Activated T-cell treated with anti-CD3 and anti-CD28 coated beads, Interleukin-2, amount 50 U/mL, for 1 hour (primary cell): ENCODE results near the gene OLFML2A.
A peak's percentile ranks its signal among the peaks of the same experiment; 100 is the strongest.
"Not testable (repeated sequence)": the region's sequence is repeated elsewhere in the genome, so short reads cannot be mapped to it uniquely, and the experiment has no call there.

Experiments
- DNase-seq: peaks from one replicate; pipeline ENCODE4 v3.0.0-alpha.2; 2020

Gene OLFML2A

GRCh38 chr9:124776954-124777648 lies at the start of gene OLFML2A:
Gene OLFML2A (plus strand): TSS chr9:124777133. CDS start chr9:124777271, 138 bp downstream.
- DNase-seq: peak; percentile 45

GRCh38 chr9:124730772-124731171 lies 46.2 kb upstream of the OLFML2A start:
- DNase-seq: no peak

- no peak for DNase-seq
Measured at GRCh38 chr9:124733964-124734740, 42.8 kb upstream of the OLFML2A start.

- not testable (repeated sequence) for DNase-seq
Measured at GRCh38 chr9:124734741-124735083, 42.2 kb upstream of the OLFML2A start.

GRCh38 chr9:124735121-124735520 lies 41.8 kb upstream of the OLFML2A start:
- DNase-seq: no peak

GRCh38 chr9:124738075-124738474 lies 38.9 kb upstream of the OLFML2A start:
- not testable (repeated sequence) for DNase-seq

- no peak for DNase-seq
Measured at GRCh38 chr9:124739360-124739759, 37.6 kb upstream of the OLFML2A start.

GRCh38 chr9:124741149-124741548 lies 35.8 kb upstream of the OLFML2A start:
- no peak for DNase-seq

- no peak for DNase-seq
Measured at GRCh38 chr9:124741662-124742061, 35.3 kb upstream of the OLFML2A start.

GRCh38 chr9:124742940-124743339 lies 34.0 kb upstream of the OLFML2A start:
- DNase-seq: no peak

- no peak for DNase-seq
Measured at GRCh38 chr9:124743686-124744348, 33.1 kb upstream of the OLFML2A start.

- DNase-seq: no peak
Measured at GRCh38 chr9:124747065-124747464, 29.9 kb upstream of the OLFML2A start.

- DNase-seq: no peak
Measured at GRCh38 chr9:124749284-124749683, 27.6 kb upstream of the OLFML2A start.

GRCh38 chr9:124749781-124750180 lies 27.2 kb upstream of the OLFML2A start:
- no peak for DNase-seq

GRCh38 chr9:124752967-124753366 lies 24.0 kb upstream of the OLFML2A start:
- DNase-seq: no peak

- DNase-seq: no peak
Measured at GRCh38 chr9:124754289-124754688, 22.6 kb upstream of the OLFML2A start.

- no peak for DNase-seq
Measured at GRCh38 chr9:124755061-124755460, 21.9 kb upstream of the OLFML2A start.

GRCh38 chr9:124756011-124756410 lies 20.9 kb upstream of the OLFML2A start:
- no peak for DNase-seq

GRCh38 chr9:124757616-124758015 lies 19.3 kb upstream of the OLFML2A start:
- DNase-seq: no peak

GRCh38 chr9:124758061-124758460 lies 18.9 kb upstream of the OLFML2A start:
- no peak for DNase-seq

GRCh38 chr9:124758691-124759090 lies 18.2 kb upstream of the OLFML2A start:
- DNase-seq: no peak

- DNase-seq: no peak
Measured at GRCh38 chr9:124759327-124759726, 17.6 kb upstream of the OLFML2A start.

GRCh38 chr9:124760719-124761118 lies 16.2 kb upstream of the OLFML2A start:
- DNase-seq: no peak

- DNase-seq: no peak
Measured at GRCh38 chr9:124761196-124761595, 15.7 kb upstream of the OLFML2A start.
